Measurements from ENCODE around the gene KCTD2.

KCTD2 gene

DNA sequence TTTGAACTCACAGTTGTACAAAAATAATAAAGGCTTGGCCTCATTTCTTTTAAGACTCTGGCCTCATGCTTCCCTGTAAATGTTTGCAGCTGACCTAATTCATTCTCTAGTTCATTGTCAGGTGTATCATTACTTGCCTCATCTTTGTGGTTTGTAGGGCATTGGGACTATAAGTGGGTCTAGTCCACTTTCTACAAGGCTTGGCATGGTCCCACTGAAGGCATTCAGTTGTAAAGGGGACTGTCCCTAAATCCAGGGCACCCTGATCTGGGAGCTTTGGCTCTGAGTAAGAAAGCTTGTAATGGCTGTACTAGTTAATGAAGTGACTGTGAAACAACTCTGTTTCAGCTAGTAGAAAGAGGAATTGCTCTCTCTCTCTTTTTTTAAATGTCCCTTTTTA lies 2.7 kb downstream of the KCTD2 start:
- Histone ChIP-seq H3K79me2 (ENCODE audit: insufficient read depth, low read length) (peaks cover 41% of the 10 kb centered on the region), H3K4me3 (ENCODE audit: low read depth in 1 of 2, low read length in 2 of 2) (no peak overlapping the region), H3K9ac (ENCODE audit: low read depth, low read length) (no peak overlapping the region), H3K27me3 (ENCODE audit: insufficient read depth, low read length, poor library complexity) (no peaks in the 10 kb centered on the region), H3K4me2 (ENCODE audit: insufficient read depth, low read length) (no peak overlapping the region), H3K36me3 (ENCODE audit: insufficient read depth, low read length) (peaks cover 34% of the 10 kb centered on the region), H4K20me1 (ENCODE audit: insufficient read depth, low read length) (no peaks in the 10 kb centered on the region), H3K9me3 (ENCODE audit: insufficient read depth, low read length, severe bottlenecking) (no peaks in the 10 kb centered on the region), H2AFZ (ENCODE audit: low read depth, low read length) (no peak overlapping the region), H3K27ac (ENCODE audit: low read length) (no peak overlapping the region), H3K4me1 (ENCODE audit: insufficient read depth, low read length) (peaks cover 27% of the 10 kb centered on the region)
- no peak for TF ChIP-seq EZH2 (IDR thresholded peaks at IDR 0.05; ENCODE audit: borderline replicate concordance, low read depth, low read length, severe bottlenecking)
- TF ChIP-seq, protein P1, sequence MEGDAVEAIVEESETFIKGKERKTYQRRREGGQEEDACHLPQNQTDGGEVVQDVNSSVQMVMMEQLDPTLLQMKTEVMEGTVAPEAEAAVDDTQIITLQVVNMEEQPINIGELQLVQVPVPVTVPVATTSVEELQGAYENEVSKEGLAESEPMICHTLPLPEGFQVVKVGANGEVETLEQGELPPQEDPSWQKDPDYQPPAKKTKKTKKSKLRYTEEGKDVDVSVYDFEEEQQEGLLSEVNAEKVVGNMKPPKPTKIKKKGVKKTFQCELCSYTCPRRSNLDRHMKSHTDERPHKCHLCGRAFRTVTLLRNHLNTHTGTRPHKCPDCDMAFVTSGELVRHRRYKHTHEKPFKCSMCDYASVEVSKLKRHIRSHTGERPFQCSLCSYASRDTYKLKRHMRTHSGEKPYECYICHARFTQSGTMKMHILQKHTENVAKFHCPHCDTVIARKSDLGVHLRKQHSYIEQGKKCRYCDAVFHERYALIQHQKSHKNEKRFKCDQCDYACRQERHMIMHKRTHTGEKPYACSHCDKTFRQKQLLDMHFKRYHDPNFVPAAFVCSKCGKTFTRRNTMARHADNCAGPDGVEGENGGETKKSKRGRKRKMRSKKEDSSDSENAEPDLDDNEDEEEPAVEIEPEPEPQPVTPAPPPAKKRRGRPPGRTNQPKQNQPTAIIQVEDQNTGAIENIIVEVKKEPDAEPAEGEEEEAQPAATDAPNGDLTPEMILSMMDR (IDR thresholded peaks at IDR 0.05; ENCODE audit: borderline replicate concordance, extremely low read depth, low read length, poor library complexity, severe bottlenecking): no peak
- ATAC-seq (ENCODE audit: insufficient read depth, low read depth) (no peak), DNase-seq (no peak)

- H3K4me2 ChIP-seq (ENCODE audit: insufficient read depth, low read length): no peak overlapping the region
Measured at GRCh38 chr17:75051941-75052340, 4.9 kb downstream of the KCTD2 start.

DNA sequence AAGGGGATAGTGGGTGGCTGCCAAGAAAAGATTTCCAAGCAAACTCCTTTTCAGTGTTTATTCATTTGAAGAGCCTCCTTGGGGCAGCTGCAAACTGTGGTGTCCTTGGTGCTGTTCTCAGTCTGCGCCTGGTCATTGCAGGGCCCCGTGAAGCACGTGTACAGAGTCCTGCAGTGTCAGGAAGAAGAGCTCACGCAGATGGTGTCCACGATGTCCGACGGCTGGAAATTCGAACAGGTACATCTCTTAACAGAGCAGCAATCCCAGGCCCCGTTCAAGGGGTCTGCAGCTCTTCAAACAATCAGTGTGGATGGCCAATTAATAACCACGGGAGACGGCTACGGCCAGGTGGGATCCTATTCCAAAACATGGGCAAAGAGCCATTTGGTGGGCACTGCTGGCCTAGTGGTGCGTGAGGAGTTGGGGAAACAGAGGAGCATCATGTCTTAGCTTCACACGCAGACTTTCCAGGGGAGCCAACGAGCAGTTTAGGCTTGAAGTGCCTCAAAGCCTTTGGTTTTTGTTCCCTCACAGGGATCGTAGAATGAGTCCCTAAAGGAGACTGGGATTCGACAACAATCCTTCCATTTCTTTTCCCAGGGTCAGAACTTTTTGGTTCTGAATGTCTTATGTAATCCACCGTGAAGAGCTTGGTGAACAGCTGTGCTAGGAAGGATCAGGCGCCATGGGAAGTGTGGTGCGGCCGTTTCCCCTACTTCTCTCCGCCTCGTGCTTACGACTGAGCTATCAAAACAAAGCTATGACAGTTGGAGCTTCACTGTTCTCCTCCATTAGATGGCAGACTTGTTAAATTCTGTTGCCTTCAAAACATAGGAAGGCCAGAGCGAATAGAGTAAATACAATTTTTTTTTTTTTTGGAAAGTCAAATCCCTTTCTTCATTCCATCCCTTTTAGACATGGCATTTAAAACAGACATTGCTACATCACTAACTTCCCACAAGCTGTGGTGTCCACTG lies 12.6 kb downstream of the KCTD2 start:
- H4K20me1 ChIP-seq (ENCODE audit: insufficient read depth, low read length): no peaks in the 10 kb centered on the region; the same call in 1 of the 2 replicates
- no peaks in the 10 kb centered on the region for H3K27me3 ChIP-seq (ENCODE audit: insufficient read depth, low read length, poor library complexity)
- H3K36me3 ChIP-seq (ENCODE audit: insufficient read depth, low read length): peaks cover 73% of the 10 kb centered on the region
- TF ChIP-seq EZH2 (IDR thresholded peaks at IDR 0.05; ENCODE audit: borderline replicate concordance, low read depth, low read length, severe bottlenecking): no peak
- TF ChIP-seq, protein P1 (IDR thresholded peaks at IDR 0.05; ENCODE audit: borderline replicate concordance, extremely low read depth, low read length, poor library complexity, severe bottlenecking): peak; percentile 47
- H3K4me3 ChIP-seq (ENCODE audit: low read depth in 1 of 2, low read length in 2 of 2): no peak overlapping the region
- no peaks in the 10 kb centered on the region for H3K9me3 ChIP-seq (ENCODE audit: insufficient read depth, low read length, severe bottlenecking)
- no peak overlapping the region for H3K9ac ChIP-seq (ENCODE audit: low read depth, low read length)
- H3K4me1 ChIP-seq (ENCODE audit: insufficient read depth, low read length): no peaks in the 10 kb centered on the region
- no peak overlapping the region for H3K4me2 ChIP-seq (ENCODE audit: insufficient read depth, low read length)
- no peak overlapping the region for H3K27ac ChIP-seq (ENCODE audit: low read length)
- DNase-seq (no peak), ATAC-seq (ENCODE audit: insufficient read depth, low read depth) (0 out of 3 replicates have a peak, but pooled peaks have one; percentile 31)
- H2AFZ ChIP-seq (ENCODE audit: low read depth, low read length): no peak overlapping the region
- peaks cover 6% of the 10 kb centered on the region; the same call in 1 of the 2 replicates for H3K79me2 ChIP-seq (ENCODE audit: insufficient read depth, low read length)

More at GRCh38 chr17:75051941-75052340, 4.9 kb downstream of the KCTD2 start:
- no peak for TF ChIP-seq EZH2 (IDR thresholded peaks at IDR 0.05; ENCODE audit: borderline replicate concordance, low read depth, low read length, severe bottlenecking)
- TF ChIP-seq, protein P1 (IDR thresholded peaks at IDR 0.05; ENCODE audit: borderline replicate concordance, extremely low read depth, low read length, poor library complexity, severe bottlenecking): no peak
- H2AFZ ChIP-seq (ENCODE audit: low read depth, low read length): no peak overlapping the region
- no peak overlapping the region for H3K4me3 ChIP-seq (ENCODE audit: low read depth in 1 of 2, low read length in 2 of 2)
- H3K4me1 ChIP-seq (ENCODE audit: insufficient read depth, low read length): peaks cover 18% of the 10 kb centered on the region
- ATAC-seq (ENCODE audit: insufficient read depth, low read depth) (no peak), DNase-seq (no peak)
- no peaks in the 10 kb centered on the region for H3K27me3 ChIP-seq (ENCODE audit: insufficient read depth, low read length, poor library complexity)
- no peaks in the 10 kb centered on the region; the same call in 1 of the 2 replicates for H4K20me1 ChIP-seq (ENCODE audit: insufficient read depth, low read length)
- H3K36me3 ChIP-seq (ENCODE audit: insufficient read depth, low read length): peaks cover 47% of the 10 kb centered on the region
- H3K9me3 ChIP-seq (ENCODE audit: insufficient read depth, low read length, severe bottlenecking): no peaks in the 10 kb centered on the region
- no peak overlapping the region for H3K9ac ChIP-seq (ENCODE audit: low read depth, low read length)
- H3K27ac ChIP-seq (ENCODE audit: low read length): no peak overlapping the region
- peaks cover 32% of the 10 kb centered on the region for H3K79me2 ChIP-seq (ENCODE audit: insufficient read depth, low read length)
